Measurements from ENCODE around the gene KCNIP4. TPM values are rescaled to one million over a fixed set of nuclear protein-coding genes. Genes with fewer than 3 reads are reported as not detected.

Gene KCNIP4
- polyA plus RNA-seq, 1 donor (not counting 4 experiments of a cell fraction or from before 2014, with no cell fraction given), result 0.07 TPM

DNA sequence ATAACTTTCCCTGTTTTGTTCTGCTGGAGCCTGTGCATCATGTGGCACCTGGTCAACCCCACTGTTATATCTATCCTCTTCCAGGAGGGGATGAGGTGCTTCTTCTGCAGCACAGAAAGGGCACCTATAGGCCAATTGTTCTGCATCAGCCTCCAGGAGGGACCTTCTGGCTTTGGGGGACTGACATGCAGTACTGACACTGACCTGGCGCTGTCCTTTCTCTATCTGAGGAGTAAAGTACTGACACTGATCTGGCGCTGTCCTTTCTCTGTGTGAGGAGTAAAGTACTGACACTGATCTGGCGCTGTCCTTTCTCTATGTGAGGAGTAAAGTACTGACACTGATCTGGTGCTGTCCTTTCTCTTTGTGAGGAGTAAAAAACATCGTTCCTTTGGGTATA, 749.9 kb downstream of the KCNIP4 start:
- Histone ChIP-seq H3K9ac (ENCODE audit: control insufficient read depth, extremely low read depth, insufficient read depth, low read length) (no peak overlapping the region), H3K4me1 (ENCODE audit: control insufficient read depth, extremely low read depth, insufficient read depth, low read length) (no peaks in the 10 kb centered on the region), H3K27me3 (ENCODE audit: control insufficient read depth, extremely low read depth, insufficient read depth, low read length) (no peaks in the 10 kb centered on the region), H3K4me2 (ENCODE audit: control insufficient read depth, extremely low read depth, insufficient read depth, low read depth, low read length) (no peak overlapping the region), H3K9me1 (ENCODE audit: control insufficient read depth, extremely low read depth, insufficient read depth, low read length) (no peaks in the 10 kb centered on the region), H3K36me3 (ENCODE audit: control insufficient read depth in 2 of 2, extremely low read depth in 1 of 2, insufficient read depth in 2 of 2, low read length in 2 of 2) (no peaks in the 10 kb centered on the region), H3K4me3 (ENCODE audit: control insufficient read depth in 2 of 3, extremely low read depth in 1 of 3, insufficient read depth in 2 of 3, low read depth in 1 of 3, low read length in 3 of 3) (no peak overlapping the region), H3K9me3 (ENCODE audit: control insufficient read depth, low read depth, low read length) (no peaks in the 10 kb centered on the region), H4K20me1 (ENCODE audit: control insufficient read depth, extremely low read depth, insufficient read depth, low read length) (no peaks in the 10 kb centered on the region), H2AFZ (ENCODE audit: control insufficient read depth, low read length) (no peak overlapping the region), H3K79me2 (ENCODE audit: control insufficient read depth, insufficient read depth, low read length) (no peaks in the 10 kb centered on the region), H3K27ac (ENCODE audit: control insufficient read depth, insufficient read depth, low read length) (no peak overlapping the region)
- dilution Hi-C loops (cut with MboI; ENCODE audit: extremely low pct_ligation_motif_present, low sequenced_read_pairs), result no loop called here
- DNase-seq (ENCODE audit: low read depth, low spot score) (no peak), FAIRE-seq (no peak)
- TF ChIP-seq EZH2 (IDR thresholded peaks at IDR 0.05; ENCODE audit: low read length), result no peak
- TF ChIP-seq, protein P1, sequence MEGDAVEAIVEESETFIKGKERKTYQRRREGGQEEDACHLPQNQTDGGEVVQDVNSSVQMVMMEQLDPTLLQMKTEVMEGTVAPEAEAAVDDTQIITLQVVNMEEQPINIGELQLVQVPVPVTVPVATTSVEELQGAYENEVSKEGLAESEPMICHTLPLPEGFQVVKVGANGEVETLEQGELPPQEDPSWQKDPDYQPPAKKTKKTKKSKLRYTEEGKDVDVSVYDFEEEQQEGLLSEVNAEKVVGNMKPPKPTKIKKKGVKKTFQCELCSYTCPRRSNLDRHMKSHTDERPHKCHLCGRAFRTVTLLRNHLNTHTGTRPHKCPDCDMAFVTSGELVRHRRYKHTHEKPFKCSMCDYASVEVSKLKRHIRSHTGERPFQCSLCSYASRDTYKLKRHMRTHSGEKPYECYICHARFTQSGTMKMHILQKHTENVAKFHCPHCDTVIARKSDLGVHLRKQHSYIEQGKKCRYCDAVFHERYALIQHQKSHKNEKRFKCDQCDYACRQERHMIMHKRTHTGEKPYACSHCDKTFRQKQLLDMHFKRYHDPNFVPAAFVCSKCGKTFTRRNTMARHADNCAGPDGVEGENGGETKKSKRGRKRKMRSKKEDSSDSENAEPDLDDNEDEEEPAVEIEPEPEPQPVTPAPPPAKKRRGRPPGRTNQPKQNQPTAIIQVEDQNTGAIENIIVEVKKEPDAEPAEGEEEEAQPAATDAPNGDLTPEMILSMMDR (optimal IDR thresholded peaks at IDR 0.05 in 1 of 3, IDR thresholded peaks at IDR 0.05 in 1 of 3, conservative IDR thresholded peaks at IDR 0.05 in 1 of 3; ENCODE audit: extremely low read depth in 1 of 3, insufficient read depth in 2 of 3, low read length in 3 of 3), result no peak

DNA sequence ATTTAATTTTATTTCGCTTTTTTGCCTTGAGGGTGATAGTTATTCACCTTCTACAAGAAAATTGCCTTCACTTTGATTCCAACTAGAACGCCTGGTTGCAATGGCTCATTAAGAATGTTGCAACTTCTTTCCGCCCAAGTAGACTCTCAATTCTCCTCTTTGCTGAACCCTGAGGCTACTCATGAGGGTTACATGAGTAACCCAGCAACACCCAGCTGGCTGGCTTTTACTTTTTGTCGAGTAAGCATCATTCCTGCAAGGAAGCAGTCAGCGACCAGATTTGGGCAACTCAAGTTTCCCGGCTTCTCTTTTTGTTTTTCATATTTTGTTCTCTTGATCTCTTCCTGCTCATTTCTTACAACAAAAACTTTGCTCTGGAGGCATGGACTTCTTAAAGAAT, 752.9 kb downstream of the KCNIP4 start:
- no peaks in the 10 kb centered on the region for H3K36me3 ChIP-seq (ENCODE audit: control insufficient read depth in 2 of 2, extremely low read depth in 1 of 2, insufficient read depth in 2 of 2, low read length in 2 of 2)
- FAIRE-seq, result no peak
- dilution Hi-C loops (cut with MboI; ENCODE audit: extremely low pct_ligation_motif_present, low sequenced_read_pairs), result no loop called here
- no peaks in the 10 kb centered on the region for H3K9me3 ChIP-seq (ENCODE audit: control insufficient read depth, low read depth, low read length)
- no peak overlapping the region for H3K4me3 ChIP-seq (ENCODE audit: control insufficient read depth in 2 of 3, extremely low read depth in 1 of 3, insufficient read depth in 2 of 3, low read depth in 1 of 3, low read length in 3 of 3)
- H3K4me2 ChIP-seq (ENCODE audit: control insufficient read depth, extremely low read depth, insufficient read depth, low read depth, low read length), result no peak overlapping the region
- H3K9ac ChIP-seq (ENCODE audit: control insufficient read depth, extremely low read depth, insufficient read depth, low read length), result no peak overlapping the region
- H3K4me1 ChIP-seq (ENCODE audit: control insufficient read depth, extremely low read depth, insufficient read depth, low read length), result no peaks in the 10 kb centered on the region
- H4K20me1 ChIP-seq (ENCODE audit: control insufficient read depth, extremely low read depth, insufficient read depth, low read length), result no peaks in the 10 kb centered on the region
- no peaks in the 10 kb centered on the region for H3K27me3 ChIP-seq (ENCODE audit: control insufficient read depth, extremely low read depth, insufficient read depth, low read length)
- TF ChIP-seq EZH2 (IDR thresholded peaks at IDR 0.05; ENCODE audit: low read length), result no peak
- TF ChIP-seq, protein P1 (optimal IDR thresholded peaks at IDR 0.05 in 1 of 3, IDR thresholded peaks at IDR 0.05 in 1 of 3, conservative IDR thresholded peaks at IDR 0.05 in 1 of 3; ENCODE audit: extremely low read depth in 1 of 3, insufficient read depth in 2 of 3, low read length in 3 of 3), result no peak
- no peaks in the 10 kb centered on the region for H3K9me1 ChIP-seq (ENCODE audit: control insufficient read depth, extremely low read depth, insufficient read depth, low read length)
- no peak for DNase-seq (ENCODE audit: low read depth, low spot score)
- H2AFZ ChIP-seq (ENCODE audit: control insufficient read depth, low read length), result no peak overlapping the region
- H3K27ac ChIP-seq (ENCODE audit: control insufficient read depth, insufficient read depth, low read length), result no peak overlapping the region
- no peaks in the 10 kb centered on the region for H3K79me2 ChIP-seq (ENCODE audit: control insufficient read depth, insufficient read depth, low read length)

Data from keratinocyte (primary cell).